Measurements from ENCODE around the gene SORBS2. TPM values are rescaled to one million over a fixed set of nuclear protein-coding genes. Genes with fewer than 3 reads are reported as not detected.
A peak's percentile ranks its signal among the peaks of the same experiment; 100 is the strongest.

The SORBS2 gene
- total RNA-seq, 2 donors from 2014 or later = 7.0 to 13.8 TPM

DNA sequence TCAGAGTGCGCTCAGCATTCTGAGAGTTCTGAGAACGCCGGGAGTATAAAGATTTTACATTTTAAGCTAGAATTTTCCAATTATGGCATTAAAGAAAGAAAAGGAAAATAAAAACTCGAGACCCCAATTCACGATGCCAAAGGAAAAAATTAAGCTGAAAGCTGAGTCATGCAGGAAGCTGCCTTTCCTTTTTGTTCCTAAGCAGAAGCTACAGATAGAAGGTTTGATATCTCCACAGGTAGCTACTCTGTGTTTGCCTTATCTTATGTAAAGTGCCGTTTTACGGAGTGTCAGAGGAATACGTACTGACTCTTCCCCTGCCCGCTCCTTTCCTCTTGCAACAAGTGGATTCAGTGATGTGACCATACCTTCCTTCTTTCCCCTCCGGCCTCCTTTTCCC, 10.8 kb upstream of the SORBS2 start:
- Histone ChIP-seq H3K27ac (ENCODE audit: low read depth, low read length) (no peak overlapping the region), H3K9me3 (ENCODE audit: control insufficient read depth, low read length) (peaks cover 4% of the 10 kb centered on the region), H3K4me3 (ENCODE audit: low read length) (no peak overlapping the region), H3K9ac (ENCODE audit: extremely low read depth, low read length, poor library complexity, severe bottlenecking) (no peak overlapping the region), H3K36me3 (ENCODE audit: control insufficient read depth, insufficient read depth, low read length) (no peaks in the 10 kb centered on the region), H3K27me3 (ENCODE audit: control insufficient read depth, insufficient read depth, low read length, poor library complexity, severe bottlenecking) (no peaks in the 10 kb centered on the region), H3K4me1 (ENCODE audit: control insufficient read depth, insufficient read depth, low read length) (peaks cover 10% of the 10 kb centered on the region)
- TF ChIP-seq, protein P1, sequence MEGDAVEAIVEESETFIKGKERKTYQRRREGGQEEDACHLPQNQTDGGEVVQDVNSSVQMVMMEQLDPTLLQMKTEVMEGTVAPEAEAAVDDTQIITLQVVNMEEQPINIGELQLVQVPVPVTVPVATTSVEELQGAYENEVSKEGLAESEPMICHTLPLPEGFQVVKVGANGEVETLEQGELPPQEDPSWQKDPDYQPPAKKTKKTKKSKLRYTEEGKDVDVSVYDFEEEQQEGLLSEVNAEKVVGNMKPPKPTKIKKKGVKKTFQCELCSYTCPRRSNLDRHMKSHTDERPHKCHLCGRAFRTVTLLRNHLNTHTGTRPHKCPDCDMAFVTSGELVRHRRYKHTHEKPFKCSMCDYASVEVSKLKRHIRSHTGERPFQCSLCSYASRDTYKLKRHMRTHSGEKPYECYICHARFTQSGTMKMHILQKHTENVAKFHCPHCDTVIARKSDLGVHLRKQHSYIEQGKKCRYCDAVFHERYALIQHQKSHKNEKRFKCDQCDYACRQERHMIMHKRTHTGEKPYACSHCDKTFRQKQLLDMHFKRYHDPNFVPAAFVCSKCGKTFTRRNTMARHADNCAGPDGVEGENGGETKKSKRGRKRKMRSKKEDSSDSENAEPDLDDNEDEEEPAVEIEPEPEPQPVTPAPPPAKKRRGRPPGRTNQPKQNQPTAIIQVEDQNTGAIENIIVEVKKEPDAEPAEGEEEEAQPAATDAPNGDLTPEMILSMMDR (conservative IDR thresholded peaks at IDR 0.05) = no peak
- no peaks in the 10 kb centered on the region for H3K9me3 Mint-ChIP-seq
- H3K36me3 Mint-ChIP-seq (ENCODE audit: low read depth) = no peaks in the 10 kb centered on the region
- peaks cover 3% of the 10 kb centered on the region for H3K27me3 Mint-ChIP-seq (ENCODE audit: insufficient read depth)
- H3K4me3 Mint-ChIP-seq = no peak overlapping the region
- peak overlapping the region; percentile 77 for H3K27ac Mint-ChIP-seq
- 58 to 71% methylated on average over 7 to 10 of the region's 10 CpGs for WGBS, 2 experiments (ENCODE audit: insufficient coverage in 1 of 2, insufficient read length in 1 of 2)
- DNase-seq = no peak
- H3K4me1 Mint-ChIP-seq = peaks cover 35% of the 10 kb centered on the region

DNA sequence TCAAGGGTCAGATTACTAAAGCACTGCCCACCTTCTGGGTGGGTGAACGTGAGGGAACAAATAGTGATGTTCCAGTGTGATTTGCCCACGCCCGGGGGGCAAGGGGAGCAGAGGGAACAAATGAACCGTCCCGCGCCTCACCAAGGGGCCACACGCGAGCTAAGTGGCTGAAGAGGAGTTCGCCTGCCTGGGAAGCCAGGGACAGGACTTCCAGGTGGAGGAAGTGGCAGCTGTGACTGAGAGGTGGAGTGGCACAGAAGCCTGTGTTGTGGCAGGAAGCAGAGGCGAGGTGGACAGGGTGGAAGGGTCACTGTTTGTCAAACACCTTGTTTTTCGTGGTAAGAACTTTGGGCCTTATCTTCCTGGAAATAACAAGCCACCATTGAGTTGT, 9.0 kb upstream of the SORBS2 start:
- Mint-ChIP-seq H3K27me3 (ENCODE audit: insufficient read depth) (peaks cover 3% of the 10 kb centered on the region), H3K4me3 (no peak overlapping the region), H3K36me3 (ENCODE audit: low read depth) (no peaks in the 10 kb centered on the region), H3K4me1 (peaks cover 41% of the 10 kb centered on the region), H3K27ac (no peak overlapping the region), H3K9me3 (no peaks in the 10 kb centered on the region)
- 93% methylated on average over 10 to 11 of the region's 11 CpGs for WGBS, 2 experiments (ENCODE audit: insufficient coverage in 1 of 2, insufficient read length in 1 of 2)
- H3K36me3 ChIP-seq (ENCODE audit: control insufficient read depth, insufficient read depth, low read length) = no peaks in the 10 kb centered on the region
- peaks cover 10% of the 10 kb centered on the region for H3K4me1 ChIP-seq (ENCODE audit: control insufficient read depth, insufficient read depth, low read length)
- no peak for DNase-seq
- H3K27me3 ChIP-seq (ENCODE audit: control insufficient read depth, insufficient read depth, low read length, poor library complexity, severe bottlenecking) = no peaks in the 10 kb centered on the region
- H3K27ac ChIP-seq (ENCODE audit: low read depth, low read length) = no peak overlapping the region
- peaks cover 4% of the 10 kb centered on the region for H3K9me3 ChIP-seq (ENCODE audit: control insufficient read depth, low read length)
- H3K4me3 ChIP-seq (ENCODE audit: low read length) = no peak overlapping the region
- TF ChIP-seq, protein P1 (conservative IDR thresholded peaks at IDR 0.05) = no peak
- H3K9ac ChIP-seq (ENCODE audit: extremely low read depth, low read length, poor library complexity, severe bottlenecking) = no peak overlapping the region

DNA sequence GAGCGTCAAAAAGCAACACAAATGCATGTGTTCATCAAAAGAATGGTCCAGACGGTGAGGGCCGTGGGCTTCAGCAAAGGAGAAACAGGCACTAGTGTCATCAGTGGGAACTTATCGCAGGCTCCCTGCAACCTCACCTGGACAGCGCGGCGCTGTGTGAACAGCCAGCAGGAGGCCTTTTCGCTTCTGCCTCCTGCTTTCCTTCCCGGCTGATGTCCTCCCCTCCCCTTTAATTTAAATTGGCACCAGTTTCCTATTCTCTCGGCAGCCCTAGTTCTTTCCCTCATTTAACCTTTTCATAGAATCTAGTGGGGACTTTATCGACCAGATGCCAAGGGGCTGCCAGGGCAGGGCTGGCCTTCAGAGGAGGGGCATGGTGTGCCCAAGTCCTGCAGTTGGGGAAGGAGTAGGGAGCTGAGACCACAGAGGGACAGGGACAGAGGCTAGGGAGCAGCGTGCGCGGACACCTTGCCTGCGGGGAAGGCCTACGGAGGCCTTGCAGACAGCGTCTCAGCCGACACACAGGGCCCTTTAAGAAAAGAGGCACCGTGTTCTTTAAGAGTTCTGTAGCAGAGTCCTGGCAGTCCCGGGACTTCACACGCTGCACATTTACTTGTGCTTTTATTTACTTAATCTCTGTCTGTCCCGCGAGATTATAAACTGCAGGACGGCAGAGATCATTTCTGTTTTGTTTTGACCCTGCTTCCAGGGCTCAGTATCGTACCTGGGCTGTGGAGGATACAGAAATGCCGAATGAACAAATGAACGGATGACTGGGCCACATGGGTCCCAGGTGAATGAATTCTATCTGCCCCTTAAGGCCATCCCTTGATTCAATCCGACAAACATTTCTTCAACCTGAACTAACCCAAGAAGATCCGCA, 8.4 kb upstream of the SORBS2 start:
- Mint-ChIP-seq H3K9me3 (no peaks in the 10 kb centered on the region), H3K4me3 (no peak overlapping the region), H3K36me3 (ENCODE audit: low read depth) (no peaks in the 10 kb centered on the region), H3K27ac (peak overlapping the region; percentile 64), H3K27me3 (ENCODE audit: insufficient read depth) (peaks cover 3% of the 10 kb centered on the region), H3K4me1 (peaks cover 36% of the 10 kb centered on the region)
- no peak overlapping the region for H3K9ac ChIP-seq (ENCODE audit: extremely low read depth, low read length, poor library complexity, severe bottlenecking)
- DNase-seq = peak; percentile 66
- no peak overlapping the region for H3K4me3 ChIP-seq (ENCODE audit: low read length)
- TF ChIP-seq, protein P1 (conservative IDR thresholded peaks at IDR 0.05) = peak; percentile 53
- no peaks in the 10 kb centered on the region for H3K27me3 ChIP-seq (ENCODE audit: control insufficient read depth, insufficient read depth, low read length, poor library complexity, severe bottlenecking)
- peaks cover 4% of the 10 kb centered on the region for H3K9me3 ChIP-seq (ENCODE audit: control insufficient read depth, low read length)
- no peaks in the 10 kb centered on the region for H3K36me3 ChIP-seq (ENCODE audit: control insufficient read depth, insufficient read depth, low read length)
- H3K27ac ChIP-seq (ENCODE audit: low read depth, low read length) = no peak overlapping the region
- 86 to 87% methylated on average over 25 to 29 of the region's 29 CpGs for WGBS, 2 experiments (ENCODE audit: insufficient coverage in 1 of 2, insufficient read length in 1 of 2)
- H3K4me1 ChIP-seq (ENCODE audit: control insufficient read depth, insufficient read depth, low read length) = peaks cover 10% of the 10 kb centered on the region

All from endodermal cell (in vitro differentiated cells).